ENCODE measurements around the gene VWA1.
"Not testable (repeated sequence)": the region's sequence is repeated elsewhere in the genome, so short reads cannot be mapped to it uniquely, and the experiment has no call there.

The VWA1 gene

GRCh38 chr1:1425426-1425752 lies 10.1 kb upstream of the VWA1 start:
- no peak for DNase-seq

GRCh38 chr1:1425753-1426495 lies 9.6 kb upstream of the VWA1 start:
- no peak for DNase-seq

GRCh38 chr1:1426496-1427105 lies 8.9 kb upstream of the VWA1 start:
- DNase-seq: no peak

GRCh38 chr1:1427106-1427819 lies 8.2 kb upstream of the VWA1 start:
- no peak for DNase-seq

- no peak for DNase-seq
Observed at GRCh38 chr1:1427820-1428148, 7.7 kb upstream of the VWA1 start.

GRCh38 chr1:1428174-1428573 lies 7.3 kb upstream of the VWA1 start:
- no peak for DNase-seq

GRCh38 chr1:1428967-1429366 lies 6.5 kb upstream of the VWA1 start:
- DNase-seq: not testable (repeated sequence)

GRCh38 chr1:1429671-1430073 lies 5.8 kb upstream of the VWA1 start:
- DNase-seq: no peak

- DNase-seq: no peak
Observed at GRCh38 chr1:1430114-1430982, 5.1 kb upstream of the VWA1 start.

GRCh38 chr1:1430992-1431844 lies 4.3 kb upstream of the VWA1 start:
- no peak for DNase-seq

- DNase-seq: no peak
Observed at GRCh38 chr1:1431845-1432273, 3.6 kb upstream of the VWA1 start.

GRCh38 chr1:1432274-1432950 lies 3.1 kb upstream of the VWA1 start:
- DNase-seq: no peak

- DNase-seq: no peak
Observed at GRCh38 chr1:1432951-1433803, 2.3 kb upstream of the VWA1 start.

- no peak for DNase-seq
Observed at GRCh38 chr1:1433804-1434130, 1.7 kb upstream of the VWA1 start.

GRCh38 chr1:1434131-1434823 lies 1.2 kb upstream of the VWA1 start:
- DNase-seq: no peak

GRCh38 chr1:1434824-1435105 lies 725 bp upstream of the VWA1 start:
- DNase-seq: no peak

GRCh38 chr1:1435911-1436629 lies 580 bp downstream of the VWA1 start:
- DNase-seq: no peak

GRCh38 chr1:1436630-1437032 lies 1.1 kb downstream of the VWA1 start:
- no peak for DNase-seq

- DNase-seq: no peak
Observed at GRCh38 chr1:1437033-1437903, 1.8 kb downstream of the VWA1 start.

Measured in T-helper 1 cell (primary cell).